BJ (cell line): ENCODE data around the gene NFASC. TPM values are rescaled to one million over a fixed set of nuclear protein-coding genes. Genes with fewer than 3 reads are reported as not detected.

Source experiments
- CTCF ChIA-PET: fragments of 350-600 bp; formaldehyde crosslinking; extraction: SDS; loops from one replicate; lab custom pipeline; 2021; ENCODE audit warnings: antibody characterized with exemption, inconsistent platforms; lab: Yijun Ruan, JAX
- POLR2A ChIA-PET: fragments of 300-600 bp; sonication (Branson Sonifier 250); formaldehyde crosslinking; extraction: SDS; loops from one replicate; lab custom pipeline; 2021; ENCODE audit warnings: antibody characterized with exemption; lab: Charles Lee
- DNase-seq: peaks from one replicate; pipeline ENCODE4 v3.0.0-alpha.2; 2011; ENCODE audit warnings: low read depth
- H3K27me3 ChIP-seq: 2 replicates; pipeline ENCODE4 v1.6.0; 2011; ENCODE audit warnings: low read length; ENCODE audit not compliant: control insufficient read depth, insufficient read depth
- H3K36me3 ChIP-seq: 2 replicates; pipeline ENCODE4 v1.5.1; 2011; ENCODE audit warnings: low read length; ENCODE audit not compliant: control insufficient read depth, insufficient read depth
- H3K4me3 ChIP-seq: 2 replicates; pipeline ENCODE4 v1.5.1; 2011; ENCODE audit warnings: low read depth, mild to moderate bottlenecking, control low read depth, low read length
- CTCF ChIP-seq: IDR thresholded peaks from 2 replicates; pipeline ENCODE4 v1.5.1; 2011; ENCODE audit warnings: low read depth, mild to moderate bottlenecking, control low read depth, inconsistent platforms, low read length, moderate library complexity; ENCODE audit not compliant: insufficient read depth
- polyA plus RNA-seq: library from polyadenylated mRNA; depleted of rRNA; stranded (reverse); fragments of >200 nt; gene quantifications from 2 replicates; pipeline ENCODE4 v1.2.3, GENCODE V29; 2011

The NFASC gene
- polyA plus RNA-seq, 1 experiment, result 10.9 TPM

DNA sequence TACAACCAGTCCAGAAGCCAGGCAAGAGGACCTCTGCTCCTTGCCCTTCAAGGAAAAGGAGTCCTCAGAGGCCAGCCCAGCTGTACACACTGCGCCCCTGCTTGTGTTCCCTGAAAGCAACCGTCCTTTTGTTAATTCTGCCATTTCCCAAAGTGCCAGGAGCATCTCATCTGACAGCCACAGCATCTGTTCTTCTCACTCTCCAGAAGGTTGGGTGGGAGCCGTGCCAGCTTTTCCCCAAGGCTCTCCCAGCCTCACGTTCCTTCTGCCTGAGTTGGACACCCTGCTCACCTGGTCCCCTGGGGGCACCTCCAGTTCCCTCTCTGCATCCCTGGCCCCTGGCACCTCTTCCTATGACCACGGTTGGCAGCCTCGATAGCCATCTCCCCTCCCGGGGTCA, 161.8 kb downstream of the NFASC start:
- POLR2A ChIA-PET, result no interaction called here
- CTCF ChIA-PET, result interaction anchor here (1.0 kb wide), 1 partner anchor 14 kb away, joined by 4 read pairs; no protein-coding TSS in a partner anchor
- H3K4me3 ChIP-seq, result no peak overlapping the region
- TF ChIP-seq CTCF, result no peak
- H3K36me3 ChIP-seq, result no peaks in the 10 kb centered on the region
- H3K27me3 ChIP-seq, result peaks cover 32% of the 10 kb centered on the region
- no peak for DNase-seq

GRCh38 chr1:205037539-205037938, 166.9 kb downstream of the NFASC start:
- Histone ChIP-seq H3K27me3 (peaks cover 21% of the 10 kb centered on the region), H3K4me3 (no peak overlapping the region), H3K36me3 (no peaks in the 10 kb centered on the region)
- no peak for TF ChIP-seq CTCF
- ChIA-PET CTCF (interaction anchor here (0.9 to 1.2 kb wide), 2 partner anchors 24 to 50 kb away, joined by 3 read pairs; no protein-coding TSS in a partner anchor), POLR2A (no interaction called here)
- DNase-seq, result no peak

GRCh38 chr1:205038132-205038786, 167.6 kb downstream of the NFASC start:
- POLR2A ChIA-PET, result interaction anchor here (0.6 kb wide), 1 partner anchor 30 kb away, joined by 3 read pairs; no protein-coding TSS in a partner anchor
- Histone ChIP-seq H3K27me3 (peaks cover 22% of the 10 kb centered on the region), H3K36me3 (no peaks in the 10 kb centered on the region), H3K4me3 (no peak overlapping the region)
- DNase-seq, result no peak
- CTCF ChIA-PET, result interaction anchor here (0.9 to 1.3 kb wide), 2 partner anchors 23 to 50 kb away, joined by 3 read pairs; no protein-coding TSS in a partner anchor
- TF ChIP-seq CTCF, result no peak

GRCh38 chr1:205041001-205041715, 170.5 kb downstream of the NFASC start:
- ChIA-PET POLR2A (no interaction called here), CTCF (interaction anchor here (0.6 to 1.4 kb wide), 4 partner anchors 13 to 74 kb away, joined by 3 read pairs; no protein-coding TSS in a partner anchor)
- TF ChIP-seq CTCF, result no peak
- Histone ChIP-seq H3K36me3 (no peaks in the 10 kb centered on the region), H3K4me3 (no peak overlapping the region), H3K27me3 (peaks cover 38% of the 10 kb centered on the region)
- DNase-seq, result no peak
